ENCODE data around the gene ATOX1.

GRCh38 chr5:151718646-151719045 lies 39.8 kb downstream of the ATOX1 start:
- TF ChIP-seq EP300 (IDR thresholded peaks at IDR 0.05; ENCODE audit: borderline replicate concordance in 1 of 2, low read depth in 2 of 2, low read length in 2 of 2) (no peak), SP1 (IDR thresholded peaks at IDR 0.05; ENCODE audit: low read depth, low read length) (no peak), GTF2F1 (IDR thresholded peaks at IDR 0.05; ENCODE audit: borderline replicate concordance, low read depth, low read length) (no peak), CBX8 (IDR thresholded peaks at IDR 0.05; ENCODE audit: borderline replicate concordance, low read depth, low read length) (no peak), POLR2AphosphoS5 (IDR thresholded peaks at IDR 0.05; ENCODE audit: low read depth, low read length) (no peak)

Measured in H1 (cell line).